ENCODE measurements around the gene RNF43. TPM values are rescaled to one million over a fixed set of nuclear protein-coding genes. Genes with fewer than 3 reads are reported as not detected.

RNF43 gene
- total RNA-seq, 4 donors from 2014 or later, result 6.4 to 13.8 (median 8.1) TPM

- DNase-seq, result no peak
- no peaks in the 10 kb centered on the region for H3K27me3 ChIP-seq
- H3K4me3 ChIP-seq, result no peak overlapping the region
- H3K36me3 ChIP-seq, result no peaks in the 10 kb centered on the region
- TF ChIP-seq POLR2A (IDR thresholded peaks at IDR 0.05) (no peak), CTCF (IDR thresholded peaks at IDR 0.05) (no peak)
- 69 to 81% methylated on average over 3 to 6 of the region's 6 CpGs for WGBS, 2 donors
- intact Hi-C loops (cut with DNase I), result loop anchor here (5.0 kb wide), 1 partner anchor 129 kb away; no protein-coding TSS in a partner anchor
- no peaks in the 10 kb centered on the region for H3K4me1 ChIP-seq
- no peaks in the 10 kb centered on the region for H3K9me3 ChIP-seq
- no peak overlapping the region for H3K27ac ChIP-seq
Observed at GRCh38 chr17:58446086-58446485, 28.8 kb upstream of the RNF43 start.

- Histone ChIP-seq H3K27me3 (no peaks in the 10 kb centered on the region), H3K9me3 (no peaks in the 10 kb centered on the region), H3K36me3 (no peaks in the 10 kb centered on the region), H3K4me3 (no peak overlapping the region), H3K4me1 (no peaks in the 10 kb centered on the region), H3K27ac (no peak overlapping the region)
- WGBS, 2 donors, result 64 to 68% methylated on average over 5 of the region's 5 CpGs
- no peak for TF ChIP-seq CTCF (IDR thresholded peaks at IDR 0.05)
- no peak for TF ChIP-seq POLR2A (IDR thresholded peaks at IDR 0.05)
- intact Hi-C loops (cut with DNase I), result no loop called here
- no peak for DNase-seq
Observed at GRCh38 chr17:58436805-58437239, 19.5 kb upstream of the RNF43 start.

GRCh38 chr17:58436245-58436644 lies 18.9 kb upstream of the RNF43 start:
- no peak for DNase-seq
- Histone ChIP-seq H3K27ac (no peak overlapping the region), H3K36me3 (no peaks in the 10 kb centered on the region), H3K27me3 (no peaks in the 10 kb centered on the region), H3K4me3 (no peak overlapping the region), H3K9me3 (no peaks in the 10 kb centered on the region), H3K4me1 (no peaks in the 10 kb centered on the region)
- intact Hi-C loops (cut with DNase I), result no loop called here
- TF ChIP-seq POLR2A (IDR thresholded peaks at IDR 0.05) (no peak), CTCF (IDR thresholded peaks at IDR 0.05) (no peak)

GRCh38 chr17:58432806-58433573 lies 15.7 kb upstream of the RNF43 start:
- WGBS, 2 donors, result 82 to 85% methylated on average over 5 to 7 of the region's 7 CpGs
- no peaks in the 10 kb centered on the region for H3K9me3 ChIP-seq
- intact Hi-C loops (cut with DNase I), result no loop called here
- TF ChIP-seq CTCF (IDR thresholded peaks at IDR 0.05), result peak in 1 of 6 experiments; percentile 4
- TF ChIP-seq POLR2A (IDR thresholded peaks at IDR 0.05), result no peak
- no peak overlapping the region for H3K4me3 ChIP-seq
- no peaks in the 10 kb centered on the region for H3K36me3 ChIP-seq
- no peak overlapping the region for H3K27ac ChIP-seq
- no peak for DNase-seq
- no peaks in the 10 kb centered on the region for H3K27me3 ChIP-seq
- H3K4me1 ChIP-seq, result no peaks in the 10 kb centered on the region

GRCh38 chr17:58427807-58428206 lies 10.5 kb upstream of the RNF43 start:
- H3K27me3 ChIP-seq, result no peaks in the 10 kb centered on the region
- no peak overlapping the region for H3K4me3 ChIP-seq
- H3K36me3 ChIP-seq, result no peaks in the 10 kb centered on the region
- intact Hi-C loops (cut with DNase I), result no loop called here
- TF ChIP-seq POLR2A (IDR thresholded peaks at IDR 0.05), result no peak
- TF ChIP-seq CTCF (IDR thresholded peaks at IDR 0.05), result no peak
- H3K4me1 ChIP-seq, result no peaks in the 10 kb centered on the region
- no peaks in the 10 kb centered on the region for H3K9me3 ChIP-seq
- no peak for DNase-seq
- 78 to 79% methylated on average over 3 of the region's 3 CpGs for WGBS, 2 donors
- H3K27ac ChIP-seq, result no peak overlapping the region
